ENCODE data around the gene HTR1E. TPM values are rescaled to one million over a fixed set of nuclear protein-coding genes. Genes with fewer than 3 reads are reported as not detected.

The HTR1E gene
- total and polyA plus RNA-seq, 2 of the 8 experiments (the other 6 are each of a cell fraction or from before 2014, with no cell fraction given), result 0.09 TPM; not detected in 1

GRCh38 chr6:86934365-86934764 is 3.0 kb upstream of the HTR1E start:
- DNase-seq (ENCODE audit: low read depth in 1 of 2, low spot score in 2 of 2) (no peak), FAIRE-seq (no peak)
- no peak overlapping the region for H3K4ac ChIP-seq (replicated peaks; ENCODE audit: insufficient read length, low read depth, low read length)
- H3K4me2 ChIP-seq (ENCODE audit: insufficient read depth in 1 of 2, low read depth in 2 of 2, low read length in 2 of 2), result no peak overlapping the region
- no peak overlapping the region for H4K91ac ChIP-seq (replicated peaks; ENCODE audit: insufficient read length, low read length)
- H3K36me3 ChIP-seq (ENCODE audit: control insufficient read depth in 2 of 4, insufficient read depth in 4 of 4, low read length in 3 of 4), result no peaks in the 10 kb centered on the region
- H2BK5ac ChIP-seq (ENCODE audit: low read depth, low read length), result no peak overlapping the region
- H4K8ac ChIP-seq (ENCODE audit: extremely low read depth, insufficient read depth, low read length), result no peak overlapping the region
- H3K23ac ChIP-seq (ENCODE audit: insufficient read length), result no peak overlapping the region
- no peak overlapping the region for H2AK5ac ChIP-seq (ENCODE audit: low read depth, low read length)
- no peak overlapping the region for H2BK120ac ChIP-seq (replicated peaks; ENCODE audit: low read depth, low read length)
- WGBS, 2 experiments (ENCODE audit: extremely low coverage in 1 of 2, insufficient coverage in 1 of 2, insufficient read length in 1 of 2, insufficient replicate concordance in 2 of 2, low coverage in 1 of 2, low lambda C conversion rate in 2 of 2, missing lambda C conversion rate in 1 of 2), result 100% methylated on average over 1 of the region's 1 CpG; no CpG with 5 or more reads in 1 of the 2 experiments
- H3K14ac ChIP-seq (ENCODE audit: insufficient read length), result no peak overlapping the region
- peaks cover 5 to 18% (median 17%) of the 10 kb centered on the region in 4 experiments for H3K27me3 ChIP-seq (replicated peaks in 1 of 4; ENCODE audit: control insufficient read depth in 3 of 4, extremely low read depth in 1 of 4, insufficient read depth in 3 of 4, low read length in 3 of 4)
- H3K9ac ChIP-seq (replicated peaks in 1 of 4; ENCODE audit: extremely low read depth in 1 of 4, low read depth in 3 of 4, low read length in 3 of 4), result no peak overlapping the region
- H2BK12ac ChIP-seq (ENCODE audit: low read depth, low read length), result no peak overlapping the region
- no peak overlapping the region for H4K5ac ChIP-seq (ENCODE audit: insufficient read length, low read depth, low read length)
- no peak overlapping the region for H2BK15ac ChIP-seq (ENCODE audit: low read length)
- no peak overlapping the region for H3K56ac ChIP-seq (replicated peaks; ENCODE audit: insufficient read length, low read depth, low read length)
- no peaks in the 10 kb centered on the region for H4K20me1 ChIP-seq (replicated peaks in 1 of 2; ENCODE audit: control insufficient read depth in 1 of 2, insufficient read depth in 2 of 2, low read length in 2 of 2)
- H3K9me3 ChIP-seq (ENCODE audit: insufficient read depth in 2 of 2, low read depth in 1 of 2, low read length in 1 of 2), result no peaks in the 10 kb centered on the region
- H2BK20ac ChIP-seq (ENCODE audit: low read length), result no peak overlapping the region
- H3K79me2 ChIP-seq (ENCODE audit: control insufficient read depth in 1 of 2, insufficient read depth in 2 of 2, low read length in 2 of 2), result no peaks in the 10 kb centered on the region
- H3K18ac ChIP-seq (ENCODE audit: extremely low read depth, low read length), result no peak overlapping the region
- ChIA-PET POLR2A (ENCODE audit: partially characterized antibody) (no interaction called here), CTCF (ENCODE audit: partially characterized antibody) (interaction anchor here (0.6 to 2.6 kb wide), 7 partner anchors 10 to 316 kb away, joined by 3 to 18 read pairs (median 4); no protein-coding TSS in a partner anchor)
- no peak overlapping the region for H2AFZ ChIP-seq (ENCODE audit: low read length)
- peaks cover 12% of the 10 kb centered on the region for H3K23me2 ChIP-seq (ENCODE audit: low read depth, low read length)
- H3K4me1 ChIP-seq (replicated peaks in 1 of 4; ENCODE audit: control insufficient read depth in 3 of 4, insufficient read depth in 4 of 4, low read length in 3 of 4), result peaks cover 0 to 6% (median under 1%) of the 10 kb centered on the region in 4 experiments; a peak in 5 of 7 replicates
- H3K79me1 ChIP-seq (ENCODE audit: low read depth, low read length), result no peaks in the 10 kb centered on the region
- no peak overlapping the region for H3K4me3 ChIP-seq (ENCODE audit: extremely low read depth in 1 of 4, insufficient read depth in 2 of 4, low read depth in 3 of 4, low read length in 4 of 4)
- no peak overlapping the region for H3K27ac ChIP-seq (ENCODE audit: low read depth, low read length)
- TF ChIP-seq CBX8 (IDR thresholded peaks at IDR 0.05; ENCODE audit: borderline replicate concordance, low read depth, low read length) (no peak), NRF1 (IDR thresholded peaks at IDR 0.05; ENCODE audit: low read depth, low read length) (no peak), CREB1 (IDR thresholded peaks at IDR 0.05) (no peak), CHD1 (IDR thresholded peaks at IDR 0.05; ENCODE audit: low read depth, low read length) (no peak), NANOG (IDR thresholded peaks at IDR 0.05; ENCODE audit: insufficient read depth, low read depth, low read length, poor library complexity, severe bottlenecking) (no peak), RBBP5 (IDR thresholded peaks at IDR 0.05; ENCODE audit: borderline replicate concordance, low read depth, low read length) (no peak), CTBP2 (IDR thresholded peaks at IDR 0.05; ENCODE audit: borderline replicate concordance, insufficient read depth, insufficient read length, low read length) (no peak), SAP30 (IDR thresholded peaks at IDR 0.05; ENCODE audit: insufficient read depth, insufficient replicate concordance, low read length) (no peak), BCL11A (IDR thresholded peaks at IDR 0.05; ENCODE audit: low read depth in 2 of 2, low read length in 2 of 2) (no peak), JUND (IDR thresholded peaks at IDR 0.05; ENCODE audit: low read length) (no peak), FOSL1 (IDR thresholded peaks at IDR 0.05; ENCODE audit: insufficient read depth, low read depth, low read length) (no peak), YY1 (IDR thresholded peaks at IDR 0.05; ENCODE audit: low read depth, low read length) (no peak), GABPA (IDR thresholded peaks at IDR 0.05; ENCODE audit: borderline replicate concordance, insufficient read depth, low read length) (no peak), TAF7 (optimal IDR thresholded peaks at IDR 0.05; ENCODE audit: borderline replicate concordance, low read depth, low read length) (no peak), SIRT6 (IDR thresholded peaks at IDR 0.05; ENCODE audit: low read length) (no peak)
